Adrenal gland (tissue), 5 donors: ENCODE data around the gene TECTB.

Experiments
- POLR2A ChIP-seq, 2 donors: fragments of 450-650 bp; IDR thresholded peaks; one replicate each; pipeline ENCODE4 v1.6.1; 2017; ENCODE audit warnings: antibody characterized with exemption in 2 of 2, mild to moderate bottlenecking in 2 of 2, moderate library complexity in 1 of 2
- TF ChIP-seq, protein P1 (sequence below), 6 experiments: fragments of 450-650 bp in 4 of 6; fragments of 200-600 bp in 2 of 6; sonication (generic) in 1 of 6; IDR thresholded peaks; 1 replicate in 5 of 6; 2 replicates in 1 of 6; pipeline versions ENCODE4 v1.5.1 to v1.8.0; 2016 to 2021; ENCODE audit warnings: antibody characterized with exemption in 6 of 6, mild to moderate bottlenecking in 2 of 6, moderate library complexity in 1 of 6
- donor health status: DM: no; HTN: no; CAD: no.

DNA sequence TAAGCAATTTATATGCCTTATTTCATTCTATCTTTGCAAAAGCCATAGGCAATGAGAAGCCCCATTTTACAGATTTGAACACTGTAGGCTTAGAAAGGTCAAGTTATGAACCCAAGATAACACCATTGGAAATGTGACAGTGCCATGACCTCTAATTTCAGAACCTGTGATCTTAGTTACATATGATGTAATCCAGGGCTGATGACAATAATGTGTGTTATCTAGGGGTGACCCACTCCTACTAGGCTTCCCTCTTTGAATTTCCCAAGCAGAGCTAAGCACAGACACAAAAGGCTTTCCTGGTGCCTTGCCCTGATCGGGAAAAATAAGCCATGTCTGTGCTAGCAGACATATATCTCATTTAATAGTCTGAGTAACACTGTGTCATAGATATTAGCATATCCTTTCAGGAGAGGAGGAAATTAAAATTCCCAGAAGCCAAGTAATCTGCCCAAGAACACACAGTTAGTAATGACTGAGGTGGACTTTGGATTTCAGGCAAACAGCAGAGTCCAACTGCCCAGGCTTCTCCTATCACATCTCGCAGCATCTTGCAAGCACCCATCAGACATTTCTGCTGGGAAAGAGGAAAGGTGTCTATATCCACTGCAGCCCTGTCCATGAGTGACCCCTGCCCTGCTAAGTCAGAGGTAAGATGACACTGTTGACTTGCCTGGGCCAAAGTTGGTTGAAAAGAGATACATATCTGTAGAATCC, 2.8 kb upstream of the TECTB start:
- no peak for TF ChIP-seq POLR2A (IDR thresholded peaks at IDR 0.05)
- TF ChIP-seq, protein P1, sequence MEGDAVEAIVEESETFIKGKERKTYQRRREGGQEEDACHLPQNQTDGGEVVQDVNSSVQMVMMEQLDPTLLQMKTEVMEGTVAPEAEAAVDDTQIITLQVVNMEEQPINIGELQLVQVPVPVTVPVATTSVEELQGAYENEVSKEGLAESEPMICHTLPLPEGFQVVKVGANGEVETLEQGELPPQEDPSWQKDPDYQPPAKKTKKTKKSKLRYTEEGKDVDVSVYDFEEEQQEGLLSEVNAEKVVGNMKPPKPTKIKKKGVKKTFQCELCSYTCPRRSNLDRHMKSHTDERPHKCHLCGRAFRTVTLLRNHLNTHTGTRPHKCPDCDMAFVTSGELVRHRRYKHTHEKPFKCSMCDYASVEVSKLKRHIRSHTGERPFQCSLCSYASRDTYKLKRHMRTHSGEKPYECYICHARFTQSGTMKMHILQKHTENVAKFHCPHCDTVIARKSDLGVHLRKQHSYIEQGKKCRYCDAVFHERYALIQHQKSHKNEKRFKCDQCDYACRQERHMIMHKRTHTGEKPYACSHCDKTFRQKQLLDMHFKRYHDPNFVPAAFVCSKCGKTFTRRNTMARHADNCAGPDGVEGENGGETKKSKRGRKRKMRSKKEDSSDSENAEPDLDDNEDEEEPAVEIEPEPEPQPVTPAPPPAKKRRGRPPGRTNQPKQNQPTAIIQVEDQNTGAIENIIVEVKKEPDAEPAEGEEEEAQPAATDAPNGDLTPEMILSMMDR (IDR thresholded peaks at IDR 0.05), result no peak
